Smooth muscle cell (in vitro differentiated cells): Measurements from ENCODE around the gene CYP4F3. TPM values are rescaled to one million over a fixed set of nuclear protein-coding genes. Genes with fewer than 3 reads are reported as not detected.

Experiments used
- DNase-seq: peaks from one replicate; lab custom pipeline; 2025; ENCODE audit not compliant: unreplicated experiment; lab: John Stamatoyannopoulos, UW
- H2AFZ ChIP-seq: fragments of 200-600 bp; sonication (generic); 2 replicates; pipeline ENCODE4 v1.6.0; 2016; ENCODE audit warnings: antibody characterized with exemption, low read depth, mild to moderate bottlenecking
- H3F3A ChIP-seq: fragments of 200-600 bp; sonication (generic); 2 replicates; pipeline ENCODE4 v1.6.0; 2017; ENCODE audit warnings: antibody characterized with exemption, low read depth
- H3K27ac ChIP-seq: fragments of 200-600 bp; sonication (generic); 2 replicates; pipeline ENCODE4 v1.5.1; 2016; ENCODE audit warnings: low read depth, mild to moderate bottlenecking
- H3K27me3 ChIP-seq: fragments of 200-600 bp; sonication (generic); 2 replicates; pipeline ENCODE4 v1.6.1; 2016; ENCODE audit warnings: low read depth, mild to moderate bottlenecking
- H3K36me3 ChIP-seq: fragments of 200-600 bp; sonication (generic); 2 replicates; pipeline ENCODE4 v1.5.1; 2016; ENCODE audit warnings: low read depth
- H3K4me1 ChIP-seq: fragments of 200-600 bp; sonication (generic); 2 replicates; pipeline ENCODE4 v1.5.1; 2016; ENCODE audit warnings: low read depth
- H3K4me2 ChIP-seq: fragments of 200-600 bp; sonication (generic); 2 replicates; pipeline ENCODE4 v1.6.0; 2016; ENCODE audit warnings: mild to moderate bottlenecking
- H3K4me3 ChIP-seq: fragments of 200-600 bp; sonication (generic); 2 replicates; pipeline ENCODE4 v1.5.1; 2016; ENCODE audit warnings: mild to moderate bottlenecking
- H3K79me2 ChIP-seq: fragments of 200-600 bp; sonication (generic); 2 replicates; pipeline ENCODE4 v1.6.0; 2016; ENCODE audit warnings: low read depth, mild to moderate bottlenecking
- H3K9ac ChIP-seq: fragments of 200-600 bp; sonication (generic); 2 replicates; pipeline ENCODE4 v1.6.0; 2016; ENCODE audit warnings: low read depth
- H3K9me3 ChIP-seq: fragments of 200-600 bp; sonication (generic); replicated peaks from 2 replicates; pipeline ENCODE4 v1.5.1; 2016; ENCODE audit warnings: low read depth
- H4K20me1 ChIP-seq: fragments of 200-600 bp; sonication (generic); 2 replicates; pipeline ENCODE4 v1.6.0; 2016; ENCODE audit warnings: low read depth
- WGBS: methylation state at CpG from one replicate; pipeline ENCODE4 v1.1.7; 2016; ENCODE audit warnings: low lambda C conversion rate; 5-methylcytosine and 5-hydroxymethylcytosine counted together
- polyA plus RNA-seq: library from polyadenylated mRNA; unstranded; fragments of >200 nt; fragmentation: Nextera tagmentation; extraction: Ambion mirVana; gene quantifications from 2 replicates; pipeline ENCODE4 v1.2.1, GENCODE V29; 2016
- total RNA-seq: library from RNA; depleted of rRNA; stranded (reverse); fragments of >200 nt; gene quantifications from 2 replicates; pipeline ENCODE4 v1.2.3, GENCODE V29; 2014
- TF ChIP-seq, protein P1 (sequence below): fragments of 200-600 bp; sonication (generic); IDR thresholded peaks from 2 replicates; pipeline ENCODE4 v1.5.1; 2017; ENCODE audit warnings: borderline replicate concordance, mild to moderate bottlenecking, antibody characterized with exemption; ENCODE audit not compliant: insufficient read depth, poor library complexity, severe bottlenecking

CYP4F3 gene
- total and polyA plus RNA-seq, 2 experiments from 2014 or later = not detected

- WGBS = 53% methylated on average over 8 of the region's 8 CpGs
- no peak overlapping the region for H3K4me2 ChIP-seq
- no peaks in the 10 kb centered on the region for H3K79me2 ChIP-seq
- H3K27me3 ChIP-seq = no peaks in the 10 kb centered on the region
- H4K20me1 ChIP-seq = no peaks in the 10 kb centered on the region
- no peaks in the 10 kb centered on the region for H3K36me3 ChIP-seq
- H3K9ac ChIP-seq = no peak overlapping the region
- TF ChIP-seq, protein P1, sequence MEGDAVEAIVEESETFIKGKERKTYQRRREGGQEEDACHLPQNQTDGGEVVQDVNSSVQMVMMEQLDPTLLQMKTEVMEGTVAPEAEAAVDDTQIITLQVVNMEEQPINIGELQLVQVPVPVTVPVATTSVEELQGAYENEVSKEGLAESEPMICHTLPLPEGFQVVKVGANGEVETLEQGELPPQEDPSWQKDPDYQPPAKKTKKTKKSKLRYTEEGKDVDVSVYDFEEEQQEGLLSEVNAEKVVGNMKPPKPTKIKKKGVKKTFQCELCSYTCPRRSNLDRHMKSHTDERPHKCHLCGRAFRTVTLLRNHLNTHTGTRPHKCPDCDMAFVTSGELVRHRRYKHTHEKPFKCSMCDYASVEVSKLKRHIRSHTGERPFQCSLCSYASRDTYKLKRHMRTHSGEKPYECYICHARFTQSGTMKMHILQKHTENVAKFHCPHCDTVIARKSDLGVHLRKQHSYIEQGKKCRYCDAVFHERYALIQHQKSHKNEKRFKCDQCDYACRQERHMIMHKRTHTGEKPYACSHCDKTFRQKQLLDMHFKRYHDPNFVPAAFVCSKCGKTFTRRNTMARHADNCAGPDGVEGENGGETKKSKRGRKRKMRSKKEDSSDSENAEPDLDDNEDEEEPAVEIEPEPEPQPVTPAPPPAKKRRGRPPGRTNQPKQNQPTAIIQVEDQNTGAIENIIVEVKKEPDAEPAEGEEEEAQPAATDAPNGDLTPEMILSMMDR = no peak
- no peak overlapping the region for H3K4me3 ChIP-seq
- no peaks in the 10 kb centered on the region for H3F3A ChIP-seq
- DNase-seq = no peak
- peaks cover 4% of the 10 kb centered on the region for H3K9me3 ChIP-seq
- no peak overlapping the region for H3K27ac ChIP-seq
- no peak overlapping the region for H2AFZ ChIP-seq
- no peaks in the 10 kb centered on the region for H3K4me1 ChIP-seq
Measured at GRCh38 chr19:15680478-15681322, 40.0 kb downstream of the CYP4F3 start.

GRCh38 chr19:15683411-15683810, 42.7 kb downstream of the CYP4F3 start:
- Histone ChIP-seq H2AFZ (no peak overlapping the region), H3K9me3 (peaks cover 4% of the 10 kb centered on the region), H3F3A (no peaks in the 10 kb centered on the region), H3K4me3 (no peak overlapping the region), H3K79me2 (no peaks in the 10 kb centered on the region), H4K20me1 (no peaks in the 10 kb centered on the region), H3K4me2 (no peak overlapping the region), H3K4me1 (no peaks in the 10 kb centered on the region), H3K36me3 (no peaks in the 10 kb centered on the region), H3K27me3 (no peaks in the 10 kb centered on the region), H3K27ac (no peak overlapping the region), H3K9ac (no peak overlapping the region)
- 83% methylated on average over 10 of the region's 10 CpGs for WGBS
- DNase-seq = no peak
- TF ChIP-seq, protein P1 = no peak

- no peaks in the 10 kb centered on the region for H3K4me1 ChIP-seq
- H3K9me3 ChIP-seq = peaks cover 4% of the 10 kb centered on the region
- DNase-seq = no peak
- H3F3A ChIP-seq = no peaks in the 10 kb centered on the region
- WGBS = 67% methylated on average over 9 of the region's 9 CpGs
- no peaks in the 10 kb centered on the region for H4K20me1 ChIP-seq
- H3K36me3 ChIP-seq = no peaks in the 10 kb centered on the region
- no peak overlapping the region for H3K27ac ChIP-seq
- H3K4me3 ChIP-seq = no peak overlapping the region
- no peak overlapping the region for H3K9ac ChIP-seq
- no peaks in the 10 kb centered on the region for H3K79me2 ChIP-seq
- no peak overlapping the region for H2AFZ ChIP-seq
- H3K27me3 ChIP-seq = no peaks in the 10 kb centered on the region
- TF ChIP-seq, protein P1 = no peak
- no peak overlapping the region for H3K4me2 ChIP-seq
Measured at GRCh38 chr19:15684828-15685227, 44.1 kb downstream of the CYP4F3 start.
